Measurements from ENCODE around the gene SMC3.

Gene SMC3

GRCh38 chr10:110544958-110545537 is 22.4 kb upstream of the SMC3 start:
- DNase-seq = no peak

DNA sequence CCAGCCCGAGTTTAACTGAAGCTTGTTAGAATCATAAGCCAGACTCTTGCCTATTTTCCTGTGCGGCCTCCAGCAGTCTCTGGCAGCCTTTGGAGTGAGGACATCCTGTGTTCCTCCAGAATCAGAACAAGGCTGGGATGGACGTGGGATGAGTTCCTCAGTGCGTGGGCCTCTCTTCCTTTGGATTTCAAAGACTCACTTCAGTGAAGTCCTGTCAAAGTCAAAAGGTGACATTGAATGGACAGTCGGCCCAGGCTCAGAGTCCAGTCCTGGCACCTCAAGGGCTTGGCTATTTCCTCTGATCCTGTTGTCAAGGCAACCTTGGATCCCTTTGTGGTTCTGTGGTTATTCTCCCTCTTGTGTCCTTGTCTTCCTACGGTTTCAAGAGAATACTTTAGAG is 21.4 kb upstream of the SMC3 start:
- DNase-seq = no peak

DNA sequence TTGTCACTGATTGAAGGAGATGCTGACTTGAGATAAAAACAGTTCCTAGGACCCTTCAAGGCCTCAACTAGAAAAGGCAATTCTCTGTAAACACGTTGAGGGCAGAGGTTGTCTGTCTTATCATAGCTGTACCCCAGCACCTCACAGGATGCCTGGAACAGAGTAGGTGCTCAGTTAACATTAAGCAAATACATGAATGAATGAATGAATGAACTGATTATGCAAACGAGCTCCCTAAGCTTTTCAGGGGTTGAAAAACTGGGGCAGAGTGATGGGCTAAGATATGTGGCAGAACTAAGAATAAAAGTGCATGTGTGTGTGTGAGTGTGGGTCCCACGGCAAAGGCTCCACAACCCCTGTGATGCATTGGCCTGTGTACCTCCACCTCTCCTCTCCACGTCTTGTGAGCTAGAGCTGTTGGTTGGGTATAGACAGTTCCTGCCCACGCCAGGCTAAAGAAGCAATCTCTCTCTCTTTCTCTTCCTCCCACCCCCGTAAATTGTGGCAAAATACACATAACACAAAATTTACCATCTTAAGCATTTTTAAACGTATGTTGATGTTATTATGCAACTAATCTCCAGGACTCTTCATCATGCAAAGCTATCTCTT is 20.9 kb upstream of the SMC3 start:
- no peak for DNase-seq

GRCh38 chr10:110547139-110547761 is 20.2 kb upstream of the SMC3 start:
- DNase-seq = peak in 1 of 56 donors; percentile 35

GRCh38 chr10:110548002-110548401 is 19.5 kb upstream of the SMC3 start:
- DNase-seq = no peak

DNA sequence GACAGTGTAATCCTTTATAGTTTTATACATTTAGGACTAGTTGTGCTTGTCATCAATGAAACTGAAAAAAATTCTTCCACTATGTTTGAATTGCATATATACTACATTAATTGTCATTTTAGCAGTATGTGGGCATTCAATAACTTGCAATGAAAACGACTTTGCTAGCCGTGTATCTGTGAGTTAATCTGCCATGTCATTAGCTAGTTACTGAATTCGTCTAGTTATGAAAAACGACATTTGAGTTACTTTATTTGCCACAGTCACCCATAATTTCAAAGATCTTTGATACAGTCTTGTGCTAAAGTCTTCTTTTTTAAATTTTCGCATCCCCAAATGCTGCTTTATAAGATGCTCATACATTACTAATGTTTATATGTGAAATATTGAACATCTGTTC is 18.3 kb upstream of the SMC3 start:
- no peak for DNase-seq

DNA sequence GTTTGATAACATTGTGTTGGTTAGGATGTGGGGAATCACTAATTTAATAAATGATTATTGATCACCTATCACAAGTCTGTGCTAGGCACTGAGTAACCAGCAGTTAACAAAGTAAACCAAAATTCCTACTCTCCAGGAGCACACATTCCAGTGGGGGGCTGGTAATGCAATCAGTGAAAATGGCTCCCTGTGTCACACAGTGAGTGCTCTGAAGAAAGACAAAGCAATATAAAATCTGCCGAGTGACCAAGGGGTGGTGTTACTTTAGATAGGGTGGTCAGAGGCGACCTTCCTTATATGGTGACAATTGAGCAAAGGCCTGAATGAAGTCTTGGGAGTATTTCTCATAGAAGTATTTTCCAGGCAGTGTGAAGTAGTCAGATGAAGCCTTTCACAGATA is 13.6 kb upstream of the SMC3 start:
- no peak for DNase-seq

DNA sequence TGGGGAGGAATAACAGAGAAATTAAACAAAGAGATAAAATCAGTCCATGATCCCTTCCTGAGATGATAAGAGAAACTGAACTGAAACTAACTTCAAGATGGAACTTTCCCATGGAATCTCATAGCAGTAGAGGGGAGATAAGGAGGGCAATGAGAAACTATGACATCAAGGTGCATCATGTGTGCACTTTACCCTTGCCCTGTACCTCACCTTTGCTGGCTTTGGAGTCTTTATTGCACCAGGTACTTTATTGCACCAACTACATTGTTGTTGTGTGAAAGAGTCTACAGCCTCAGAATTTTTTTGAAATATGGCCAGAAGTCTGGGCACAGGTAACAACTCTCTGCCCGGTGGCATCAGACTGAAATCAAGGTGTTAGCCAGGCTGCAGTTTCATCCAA is 11.2 kb upstream of the SMC3 start:
- DNase-seq = no peak

DNA sequence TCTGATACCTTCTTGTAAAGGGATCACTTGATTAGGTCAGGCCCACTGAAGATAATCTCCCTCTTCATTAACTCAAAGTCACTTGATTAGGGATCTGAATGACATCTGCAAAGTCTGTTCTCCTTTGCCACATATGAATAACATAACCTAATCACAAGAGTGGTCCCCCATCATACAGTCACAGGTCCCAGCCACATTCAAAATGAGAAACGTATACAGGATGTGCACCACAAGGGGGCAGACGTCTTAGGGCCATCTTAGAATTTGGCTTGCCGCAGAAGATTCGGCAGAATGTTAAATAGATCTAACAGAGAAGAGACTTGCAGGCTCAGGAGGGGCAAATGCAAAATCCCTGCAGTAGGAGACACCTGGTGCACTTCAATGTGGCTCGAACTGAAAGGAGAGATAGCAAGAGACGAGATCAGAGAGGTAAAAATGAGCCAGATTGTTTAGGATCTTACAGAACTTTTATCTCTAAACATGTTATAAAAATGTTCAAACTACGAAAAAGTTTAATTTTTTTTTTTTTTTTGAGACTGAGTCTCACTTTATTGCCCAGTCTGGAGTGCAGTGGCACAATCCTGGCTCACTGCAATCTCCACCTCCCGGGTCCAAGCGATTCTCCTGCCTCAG is 10.4 kb upstream of the SMC3 start:
- peak in 2 of 56 donors; percentile 7 to 57 for DNase-seq

DNA sequence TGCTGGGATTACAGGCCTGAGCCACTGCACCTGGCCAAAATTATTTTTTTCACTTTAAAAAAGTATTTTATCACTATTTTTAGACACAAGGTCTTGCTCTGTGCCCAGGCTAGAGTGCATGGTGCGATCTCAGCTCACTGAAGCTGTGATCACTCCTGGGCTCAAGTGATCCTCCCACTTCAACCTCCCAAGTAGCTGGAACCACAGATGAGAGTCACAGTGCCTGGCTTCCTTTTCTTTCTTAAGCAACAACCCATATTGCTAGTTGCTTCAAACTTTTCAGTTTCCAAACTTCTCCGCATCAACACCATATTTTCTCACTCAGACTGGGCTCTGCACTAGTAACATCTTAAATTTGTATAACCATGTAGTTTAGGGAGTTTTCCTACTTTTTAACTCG is 9.5 kb upstream of the SMC3 start:
- DNase-seq = no peak

DNA sequence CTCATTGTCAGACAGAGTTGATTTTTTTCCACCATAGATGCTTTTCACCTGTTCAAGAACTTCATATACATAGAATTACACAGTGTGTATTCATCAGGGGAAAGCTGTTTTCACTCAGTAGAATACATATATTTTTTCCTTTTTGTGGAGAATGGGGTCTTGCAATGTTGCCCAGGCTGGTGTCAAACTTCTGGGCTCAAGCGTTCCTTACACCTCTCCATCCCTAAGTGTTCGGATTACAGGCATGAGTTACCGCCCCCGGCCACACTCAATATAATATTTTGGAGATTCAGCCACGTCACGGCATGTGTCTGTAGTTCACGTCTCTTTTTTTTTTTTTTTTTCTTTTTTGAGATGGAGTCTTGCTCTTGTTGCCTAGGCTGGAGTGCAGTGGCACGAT is 7.5 kb upstream of the SMC3 start:
- DNase-seq = no peak

GRCh38 chr10:110561292-110561691 is 6.2 kb upstream of the SMC3 start:
- DNase-seq = no peak

DNA sequence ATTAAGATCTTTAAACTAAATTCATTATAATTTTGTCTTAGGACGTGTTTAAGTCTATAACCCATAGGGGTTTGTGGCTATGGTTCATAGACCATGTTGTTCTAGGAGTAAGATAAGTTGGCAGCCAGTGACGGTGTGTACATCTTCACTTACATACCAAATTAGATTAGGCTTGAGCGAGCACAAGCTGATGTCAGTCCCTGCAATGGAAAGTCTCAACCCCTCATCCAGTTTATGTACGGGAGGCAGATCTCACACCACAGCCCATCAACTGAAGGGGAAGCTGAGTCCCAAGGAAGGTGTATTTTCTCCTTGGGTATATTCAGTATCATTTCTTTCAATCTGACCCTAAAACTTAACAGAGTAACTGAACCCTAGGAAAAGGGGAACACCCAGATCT is 5.1 kb upstream of the SMC3 start:
- no peak for DNase-seq

DNA sequence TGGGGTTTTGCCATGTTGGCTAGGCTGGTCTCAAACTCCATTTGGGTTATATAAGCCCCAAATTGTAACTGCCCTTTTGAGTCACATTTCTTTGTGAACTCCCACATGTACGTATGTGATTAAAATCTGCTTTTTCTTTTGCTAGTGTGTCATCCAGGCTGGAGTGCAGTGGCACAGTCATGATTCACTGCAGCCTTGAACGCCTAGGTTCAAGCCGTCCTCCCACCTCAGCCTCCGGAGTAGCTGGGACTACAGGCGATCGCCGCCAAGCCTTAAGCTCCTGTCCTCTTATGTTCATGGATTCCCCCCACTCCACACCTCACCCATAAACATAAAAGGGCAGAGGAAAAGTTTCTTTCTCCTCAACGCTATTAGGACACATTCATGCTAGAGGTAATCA is 4.4 kb upstream of the SMC3 start:
- no peak for DNase-seq

GRCh38 chr10:110566472-110567200 is 859 bp upstream of the SMC3 start:
- no peak for DNase-seq

DNA sequence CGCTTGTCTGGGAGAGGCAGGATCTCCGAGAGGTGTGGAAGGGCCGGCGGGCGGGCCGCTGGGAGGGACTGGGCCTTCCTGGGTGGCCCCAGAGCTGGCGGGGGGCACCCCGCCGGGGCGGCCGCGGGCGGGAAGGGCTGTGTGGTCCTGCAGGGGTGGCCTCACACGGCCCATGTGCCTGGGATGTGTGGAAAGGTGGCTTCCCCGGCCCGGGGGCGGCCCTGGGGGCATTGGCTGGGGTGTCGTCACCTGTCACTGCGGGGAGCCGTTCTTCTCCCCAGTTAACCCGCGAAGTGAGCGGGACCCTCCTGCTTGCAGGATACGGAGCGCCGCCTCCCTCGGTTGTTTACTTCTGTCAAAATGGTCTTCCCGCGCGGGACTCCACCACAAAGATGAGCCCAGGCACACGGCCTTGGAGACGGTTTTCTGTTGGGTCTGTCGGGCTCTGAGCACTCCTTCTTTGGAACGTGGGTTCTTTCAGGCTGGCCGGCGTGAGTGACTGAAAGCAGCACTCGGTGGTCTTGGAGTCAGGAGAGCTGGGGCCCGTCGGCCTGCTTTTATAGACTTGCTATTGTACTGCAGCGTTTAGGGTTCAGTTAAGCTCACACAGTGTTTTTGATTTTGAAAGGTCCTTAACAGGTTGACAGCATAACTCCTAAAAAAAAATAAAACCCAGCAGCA is 700 bp downstream of the SMC3 start:
- peak in 29 of 56 donors; percentile 16 to 78 (median 50) for DNase-seq

DNA sequence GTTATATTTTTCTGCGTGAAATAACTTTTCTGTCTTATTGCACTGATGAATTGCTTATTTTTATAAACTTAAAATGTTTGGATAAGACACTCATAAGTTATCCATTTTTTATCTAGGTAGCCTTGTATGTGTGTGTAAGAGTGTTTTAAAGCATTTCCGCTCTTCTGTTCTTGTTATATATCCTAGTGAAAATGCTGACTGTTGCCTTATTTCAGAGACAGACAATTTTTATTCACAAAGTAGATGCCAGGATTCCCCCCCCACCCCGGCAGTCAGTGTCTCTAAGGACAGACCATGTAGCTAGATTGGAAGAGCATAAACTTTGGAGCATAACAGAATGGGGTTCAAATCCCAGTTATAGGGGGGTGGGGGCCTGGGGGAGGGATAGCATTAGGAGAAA is 1.6 kb downstream of the SMC3 start:
- no peak for DNase-seq

DNA sequence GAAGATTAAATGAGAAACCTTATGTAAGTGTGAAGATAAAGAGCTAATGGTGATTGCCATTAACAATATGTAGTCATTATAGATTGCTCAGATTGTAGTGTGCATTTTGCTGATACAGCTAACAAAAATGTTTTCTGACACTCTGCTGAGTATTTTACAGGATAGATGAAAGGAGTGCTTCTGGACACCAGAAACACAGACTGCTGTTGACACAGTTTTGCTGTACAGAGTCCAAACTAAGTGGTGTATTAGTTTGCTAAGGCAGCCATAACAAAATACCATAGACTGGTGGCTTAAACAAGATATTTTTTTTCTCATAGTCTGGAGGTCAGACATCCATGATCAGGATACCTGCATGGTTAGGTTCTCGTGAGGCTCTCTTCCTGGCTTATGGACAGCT is 2.2 kb downstream of the SMC3 start:
- no peak for DNase-seq

GRCh38 chr10:110571093-110571743 is 3.7 kb downstream of the SMC3 start:
- DNase-seq = no peak

DNA sequence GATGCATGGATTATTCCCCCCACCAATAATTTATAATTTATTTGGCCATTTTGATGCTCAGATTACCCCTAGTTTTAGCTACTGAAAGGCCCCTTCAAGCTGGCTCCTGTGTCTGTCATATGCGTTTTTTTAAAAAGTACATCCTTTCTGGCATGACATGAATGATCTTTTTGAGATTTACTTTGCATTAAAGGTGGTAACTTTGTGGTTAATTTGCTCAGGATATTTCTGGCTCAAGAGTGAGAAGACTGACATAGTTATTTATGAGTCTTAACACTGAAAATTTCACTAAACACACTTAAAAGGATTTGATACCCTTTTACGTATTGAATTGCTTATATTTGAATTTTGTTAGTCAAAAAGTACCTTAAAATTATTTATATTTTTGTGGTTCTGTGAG is 5.4 kb downstream of the SMC3 start:
- DNase-seq = no peak

DNA sequence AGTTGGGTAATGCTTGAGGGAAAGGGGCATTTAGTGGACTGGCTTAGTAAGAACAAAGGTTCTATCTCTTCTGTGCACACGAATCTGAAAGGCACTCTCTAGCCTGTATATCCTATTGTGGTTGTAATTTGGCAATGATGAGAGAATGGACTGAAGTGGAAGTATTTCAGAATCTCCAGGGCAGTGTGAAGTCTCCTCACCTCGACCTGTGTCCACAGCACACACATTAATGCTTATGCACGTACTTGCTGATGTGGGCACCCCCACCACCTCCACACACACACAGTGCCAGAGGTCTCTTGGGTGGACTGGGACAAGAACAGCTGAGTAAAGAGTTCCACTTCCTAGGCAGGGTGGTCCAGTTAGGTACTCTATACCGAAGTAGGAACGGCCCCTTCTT is 6.9 kb downstream of the SMC3 start:
- DNase-seq = no peak
